ENCODE measurements around the gene CCDC9B. TPM values are rescaled to one million over a fixed set of nuclear protein-coding genes. Genes with fewer than 3 reads are reported as not detected.

The CCDC9B gene
- total RNA-seq, 3 donors from 2014 or later = 34.9 to 204 (median 37.2) TPM

GRCh38 chr15:40281801-40282146 lies 59.0 kb downstream of the CCDC9B start:
- Histone ChIP-seq H3K9me3 (no peaks in the 10 kb centered on the region), H3K4me1 (ENCODE audit: low read depth) (peaks cover 30% of the 10 kb centered on the region), H3K4me3 (no peak overlapping the region), H3K36me3 (ENCODE audit: low read depth) (no peaks in the 10 kb centered on the region)
- intact Hi-C loops (cut with DNase I, micrococcal nuclease) = no loop called here
- TF ChIP-seq CTCF (IDR thresholded peaks at IDR 0.05) = no peak
- DNase-seq (no peak), ATAC-seq (no peak)

Other genes with a start within 250 kb of the CCDC9B start
- gene BMF, start 232.1 kb downstream of the CCDC9B start, total RNA-seq = 10 to 100 TPM; 12.6 to 32.1 (median 28.7) TPM
- 10 to 100 TPM in 1 of 3 donors, 1 to 10 TPM in 2; 5.0 to 13.6 (median 5.1) TPM for gene BUB1B, start 179.9 kb downstream of the CCDC9B start, total RNA-seq
- gene PAK6, start 101.9 kb downstream of the CCDC9B start, total RNA-seq = 1 to 10 TPM in 2 of 3 donors, under 1 TPM in 1; 0.98 to 3.1 (median 2.7) TPM
- under 1 TPM in 1 of 3 donors, not detected in 2; 0.25 TPM for gene ANKRD63, start 57.9 kb downstream of the CCDC9B start, total RNA-seq
- 10 to 100 TPM in 2 of 3 donors, 1 to 10 TPM in 1; 9.9 to 21.8 (median 17.4) TPM for gene PLCB2, start 33.0 kb downstream of the CCDC9B start, total RNA-seq
- 100 to 1,000 TPM in 1 of 3 donors, 10 to 100 TPM in 2; 15.6 to 120 (median 21.1) TPM for gene INAFM2, start 17.2 kb downstream of the CCDC9B start, total RNA-seq
- gene PHGR1, start 10.1 kb upstream of the CCDC9B start, total RNA-seq = 1,000 to 10,000 TPM in 2 of 3 donors, 100 to 1,000 TPM in 1; 932 to 1,439 (median 1,228) TPM
- gene DISP2, start 17.3 kb upstream of the CCDC9B start, total RNA-seq = 10 to 100 TPM in 2 of 3 donors, 1 to 10 TPM in 1; 5.1 to 23.4 (median 16.1) TPM
- 10 to 100 TPM in 2 of 3 donors, 1 to 10 TPM in 1; 9.4 to 16.4 (median 10.5) TPM for gene KNSTRN, start 41.8 kb upstream of the CCDC9B start, total RNA-seq
- gene IVD, start 64.9 kb upstream of the CCDC9B start, total RNA-seq = 10 to 100 TPM; 65.8 to 88.3 (median 74.8) TPM
- gene BAHD1, start 100.0 kb upstream of the CCDC9B start, total RNA-seq = 10 to 100 TPM; 26.9 to 32.2 (median 31.1) TPM
- gene CHST14, start 130.0 kb upstream of the CCDC9B start, total RNA-seq = 10 to 100 TPM in 1 of 3 donors, 1 to 10 TPM in 2; 3.5 to 10.5 (median 4.8) TPM
- gene CCDC32, start 224.1 kb upstream of the CCDC9B start, total RNA-seq = 10 to 100 TPM; 32.6 to 35.0 (median 32.8) TPM
- 10 to 100 TPM in 1 of 3 donors, 1 to 10 TPM in 2; 9.4 to 10.9 (median 9.4) TPM for gene RPUSD2, start 228.4 kb upstream of the CCDC9B start, total RNA-seq

Measured in mucosa of descending colon (tissue), 3 donors.